Stimulated activated naive CD8-positive, alpha-beta T cell treated with anti-CD3 and anti-CD28 coated beads, Interleukin-15, amount 100 ng/mL, for 72 hours (primary cell): ENCODE results near the gene PRR16.
A peak's percentile ranks its signal among the peaks of the same experiment; 100 is the strongest.
"Not testable (repeated sequence)": the region's sequence is repeated elsewhere in the genome, so short reads cannot be mapped to it uniquely, and the experiment has no call there.

Experiments
- ATAC-seq: fragments of 150-1000 bp; cut with Tn5 transposase; 2 replicates; pipeline ENCODE4 v1.10.0; 2021; ENCODE audit warnings: mild to moderate bottlenecking, moderate library complexity
- DNase-seq, 2 donors: peaks; one replicate each; pipeline ENCODE4 v3.0.0; 2021 to 2022
- H3K27ac Mint-ChIP-seq, 2 donors: one replicate each; pipeline ENCODE4 v1.8.0; 2022; ENCODE audit warnings: mild to moderate bottlenecking in 2 of 2, mixed read lengths in 2 of 2, moderate library complexity in 2 of 2
- H3K27me3 Mint-ChIP-seq: one replicate; pipeline ENCODE4 v1.8.0; 2022; ENCODE audit warnings: mixed read lengths
- H3K4me1 Mint-ChIP-seq: one replicate; pipeline ENCODE4 v1.8.0; 2022; ENCODE audit warnings: mild to moderate bottlenecking, mixed read lengths
- H3K4me3 Mint-ChIP-seq, 2 donors: one replicate each; pipeline ENCODE4 v1.8.0; 2022; ENCODE audit warnings: mild to moderate bottlenecking in 2 of 2, mixed read lengths in 2 of 2, moderate library complexity in 1 of 2
- H3K9me3 Mint-ChIP-seq, 2 donors: one replicate each; pipeline ENCODE4 v1.8.0; 2022; ENCODE audit warnings: mixed read lengths in 2 of 2

PRR16 gene

GRCh38 chr5:120684213-120684612 is 220.1 kb downstream of the PRR16 start:
- H3K27me3 Mint-ChIP-seq, result no peaks in the 10 kb centered on the region
- H3K27ac Mint-ChIP-seq, result no peak overlapping the region
- peaks cover 0 to 7% of the 10 kb centered on the region in 2 donors for H3K9me3 Mint-ChIP-seq
- H3K4me3 Mint-ChIP-seq, result no peak overlapping the region
- ATAC-seq (no peak), DNase-seq (no peak)
- H3K4me1 Mint-ChIP-seq, result no peaks in the 10 kb centered on the region

GRCh38 chr5:120684749-120685415 is 220.8 kb downstream of the PRR16 start:
- Mint-ChIP-seq H3K4me1 (no peaks in the 10 kb centered on the region), H3K4me3 (no peak overlapping the region), H3K9me3 (peaks cover 0 to 7% of the 10 kb centered on the region in 2 donors), H3K27me3 (no peaks in the 10 kb centered on the region), H3K27ac (peak overlapping the region in 1 of 2 donors; percentile 53)
- DNase-seq (no peak), ATAC-seq (peak; percentile 37)

GRCh38 chr5:120690621-120691407 is 226.7 kb downstream of the PRR16 start:
- no peak overlapping the region for H3K27ac Mint-ChIP-seq
- H3K9me3 Mint-ChIP-seq, result peaks cover 0 to 7% of the 10 kb centered on the region in 2 donors
- H3K27me3 Mint-ChIP-seq, result no peaks in the 10 kb centered on the region
- H3K4me1 Mint-ChIP-seq, result no peaks in the 10 kb centered on the region
- ATAC-seq (no peak), DNase-seq (no peak)
- no peak overlapping the region for H3K4me3 Mint-ChIP-seq

- H3K4me3 Mint-ChIP-seq, result no peak overlapping the region
- no peak for DNase-seq
- no peaks in the 10 kb centered on the region for H3K9me3 Mint-ChIP-seq
- ATAC-seq, result no peak
- H3K4me1 Mint-ChIP-seq, result no peaks in the 10 kb centered on the region
- no peak overlapping the region for H3K27ac Mint-ChIP-seq
- no peaks in the 10 kb centered on the region for H3K27me3 Mint-ChIP-seq
These were observed 228.2 kb downstream of the PRR16 start for GRCh38 chr5:120692325-120692724.

GRCh38 chr5:120695368-120695880 is 231.3 kb downstream of the PRR16 start:
- ATAC-seq (no peak), DNase-seq (no peak)
- Mint-ChIP-seq H3K27ac (no peak overlapping the region), H3K4me3 (no peak overlapping the region), H3K27me3 (no peaks in the 10 kb centered on the region), H3K9me3 (peaks cover 0 to 10% of the 10 kb centered on the region in 2 donors), H3K4me1 (no peaks in the 10 kb centered on the region)

- H3K4me3 Mint-ChIP-seq, result no peak overlapping the region
- H3K9me3 Mint-ChIP-seq, result peaks cover 3 to 18% of the 10 kb centered on the region in 2 donors
- H3K27me3 Mint-ChIP-seq, result peaks cover 11% of the 10 kb centered on the region
- DNase-seq, result no peak
- no peaks in the 10 kb centered on the region for H3K4me1 Mint-ChIP-seq
- H3K27ac Mint-ChIP-seq, result no peak overlapping the region
- ATAC-seq, result no peak
These were observed 233.0 kb downstream of the PRR16 start for GRCh38 chr5:120697147-120697546.

- not testable (repeated sequence) for H3K4me3 Mint-ChIP-seq, ATAC-seq, H3K4me1 Mint-ChIP-seq, H3K27ac Mint-ChIP-seq, DNase-seq
- Mint-ChIP-seq H3K9me3 (peaks cover 3 to 25% of the 10 kb centered on the region in 2 donors), H3K27me3 (peaks cover 17% of the 10 kb centered on the region)
These were observed 233.7 kb downstream of the PRR16 start for GRCh38 chr5:120697670-120698327.

- not testable (repeated sequence) for ATAC-seq, DNase-seq, H3K27ac Mint-ChIP-seq, H3K4me3 Mint-ChIP-seq, H3K4me1 Mint-ChIP-seq
- Mint-ChIP-seq H3K27me3 (peaks cover 20% of the 10 kb centered on the region), H3K9me3 (peaks cover 3 to 26% of the 10 kb centered on the region in 2 donors)
These were observed 236.6 kb downstream of the PRR16 start for GRCh38 chr5:120700653-120701052.

- H3K4me3 Mint-ChIP-seq, DNase-seq, ATAC-seq, H3K4me1 Mint-ChIP-seq, H3K27ac Mint-ChIP-seq: not testable (repeated sequence)
- H3K27me3 Mint-ChIP-seq, result peaks cover 20% of the 10 kb centered on the region
- H3K9me3 Mint-ChIP-seq, result peaks cover 3 to 23% of the 10 kb centered on the region in 2 donors
These were observed 238.9 kb downstream of the PRR16 start for GRCh38 chr5:120702817-120703538.

GRCh38 chr5:120703918-120704587 is 240.0 kb downstream of the PRR16 start:
- ATAC-seq (no peak), DNase-seq (no peak)
- Mint-ChIP-seq H3K4me3 (no peak overlapping the region), H3K27me3 (peaks cover 20% of the 10 kb centered on the region), H3K27ac (no peak overlapping the region), H3K9me3 (peaks cover 3 to 16% of the 10 kb centered on the region in 2 donors), H3K4me1 (no peaks in the 10 kb centered on the region)

- Mint-ChIP-seq H3K27ac (no peak overlapping the region), H3K4me3 (no peak overlapping the region), H3K9me3 (peaks cover under 1 to 11% of the 10 kb centered on the region in 2 donors), H3K27me3 (peaks cover 12% of the 10 kb centered on the region), H3K4me1 (no peaks in the 10 kb centered on the region)
- no peak for ATAC-seq
- DNase-seq, result no peak
These were observed 242.8 kb downstream of the PRR16 start for GRCh38 chr5:120706877-120707276.

GRCh38 chr5:120717381-120717780 is 253.3 kb downstream of the PRR16 start:
- DNase-seq (no peak), ATAC-seq (no peak)
- no peak overlapping the region for H3K4me3 Mint-ChIP-seq
- H3K27me3 Mint-ChIP-seq, result no peaks in the 10 kb centered on the region
- no peaks in the 10 kb centered on the region for H3K4me1 Mint-ChIP-seq
- no peaks in the 10 kb centered on the region for H3K9me3 Mint-ChIP-seq
- H3K27ac Mint-ChIP-seq, result no peak overlapping the region

GRCh38 chr5:120730214-120730613 is 266.1 kb downstream of the PRR16 start:
- Mint-ChIP-seq H3K9me3 (no peaks in the 10 kb centered on the region), H3K27ac (no peak overlapping the region), H3K27me3 (no peaks in the 10 kb centered on the region), H3K4me3 (no peak overlapping the region), H3K4me1 (no peaks in the 10 kb centered on the region)
- ATAC-seq (no peak), DNase-seq (no peak)

- no peak overlapping the region for H3K27ac Mint-ChIP-seq
- no peaks in the 10 kb centered on the region for H3K27me3 Mint-ChIP-seq
- no peak overlapping the region for H3K4me3 Mint-ChIP-seq
- no peaks in the 10 kb centered on the region for H3K4me1 Mint-ChIP-seq
- no peak for ATAC-seq
- no peak for DNase-seq
- no peaks in the 10 kb centered on the region for H3K9me3 Mint-ChIP-seq
These were observed 269.9 kb downstream of the PRR16 start for GRCh38 chr5:120734033-120734432.

GRCh38 chr5:120735076-120735475 is 271.0 kb downstream of the PRR16 start:
- H3K9me3 Mint-ChIP-seq, result no peaks in the 10 kb centered on the region
- H3K27ac Mint-ChIP-seq, result no peak overlapping the region
- H3K4me1 Mint-ChIP-seq, result no peaks in the 10 kb centered on the region
- ATAC-seq (no peak), DNase-seq (no peak)
- no peak overlapping the region for H3K4me3 Mint-ChIP-seq
- H3K27me3 Mint-ChIP-seq, result no peaks in the 10 kb centered on the region
